Measurements from ENCODE around the gene KIF2B.

DNA sequence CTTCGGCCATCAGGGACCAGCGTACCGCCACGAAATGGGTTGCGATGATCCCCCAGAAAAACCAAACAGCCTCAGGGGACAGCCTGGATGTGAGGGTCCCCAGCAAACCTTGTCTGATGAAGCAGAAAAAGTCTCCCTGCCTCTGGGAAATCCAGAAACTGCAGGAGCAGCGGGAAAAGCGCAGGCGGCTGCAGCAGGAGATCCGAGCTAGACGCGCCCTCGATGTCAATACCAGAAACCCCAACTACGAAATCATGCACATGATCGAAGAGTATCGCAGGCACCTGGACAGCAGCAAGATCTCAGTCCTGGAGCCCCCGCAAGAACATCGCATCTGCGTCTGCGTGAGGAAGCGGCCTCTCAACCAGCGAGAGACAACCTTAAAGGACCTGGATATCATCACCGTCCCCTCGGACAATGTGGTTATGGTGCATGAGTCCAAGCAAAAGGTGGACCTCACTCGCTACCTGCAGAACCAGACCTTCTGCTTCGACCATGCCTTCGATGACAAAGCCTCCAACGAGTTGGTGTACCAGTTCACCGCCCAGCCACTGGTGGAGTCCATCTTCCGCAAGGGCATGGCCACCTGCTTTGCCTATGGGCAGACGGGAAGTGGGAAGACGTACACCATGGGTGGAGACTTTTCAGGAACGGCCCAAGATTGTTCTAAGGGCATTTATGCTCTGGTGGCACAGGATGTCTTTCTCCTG lies 769 bp downstream of the KIF2B start:
- TF ChIP-seq CTCF (conservative IDR thresholded peaks at IDR 0.05; ENCODE audit: low read depth in 2 of 2): no peak
- no peak for TF ChIP-seq CREB1 (CRISPR knock-in tag; IDR thresholded peaks at IDR 0.05; ENCODE audit: low read depth)
- TF ChIP-seq POLR2AphosphoS5 (IDR thresholded peaks at IDR 0.05; ENCODE audit: low read depth): no peak
- no peak for TF ChIP-seq EZH2 (IDR thresholded peaks at IDR 0.05; ENCODE audit: low read depth, unreplicated experiment)
- TF ChIP-seq ZNF114 (CRISPR knock-in tag; IDR thresholded peaks at IDR 0.05): no peak
- no peak for TF ChIP-seq JUNB (IDR thresholded peaks at IDR 0.05; ENCODE audit: unreplicated experiment)
- no peak for TF ChIP-seq EZH2phosphoT487 (IDR thresholded peaks at IDR 0.05; ENCODE audit: unreplicated experiment)
- TF ChIP-seq STAT1 (IDR thresholded peaks at IDR 0.05; ENCODE audit: unreplicated experiment): no peak
- TF ChIP-seq, protein P1, sequence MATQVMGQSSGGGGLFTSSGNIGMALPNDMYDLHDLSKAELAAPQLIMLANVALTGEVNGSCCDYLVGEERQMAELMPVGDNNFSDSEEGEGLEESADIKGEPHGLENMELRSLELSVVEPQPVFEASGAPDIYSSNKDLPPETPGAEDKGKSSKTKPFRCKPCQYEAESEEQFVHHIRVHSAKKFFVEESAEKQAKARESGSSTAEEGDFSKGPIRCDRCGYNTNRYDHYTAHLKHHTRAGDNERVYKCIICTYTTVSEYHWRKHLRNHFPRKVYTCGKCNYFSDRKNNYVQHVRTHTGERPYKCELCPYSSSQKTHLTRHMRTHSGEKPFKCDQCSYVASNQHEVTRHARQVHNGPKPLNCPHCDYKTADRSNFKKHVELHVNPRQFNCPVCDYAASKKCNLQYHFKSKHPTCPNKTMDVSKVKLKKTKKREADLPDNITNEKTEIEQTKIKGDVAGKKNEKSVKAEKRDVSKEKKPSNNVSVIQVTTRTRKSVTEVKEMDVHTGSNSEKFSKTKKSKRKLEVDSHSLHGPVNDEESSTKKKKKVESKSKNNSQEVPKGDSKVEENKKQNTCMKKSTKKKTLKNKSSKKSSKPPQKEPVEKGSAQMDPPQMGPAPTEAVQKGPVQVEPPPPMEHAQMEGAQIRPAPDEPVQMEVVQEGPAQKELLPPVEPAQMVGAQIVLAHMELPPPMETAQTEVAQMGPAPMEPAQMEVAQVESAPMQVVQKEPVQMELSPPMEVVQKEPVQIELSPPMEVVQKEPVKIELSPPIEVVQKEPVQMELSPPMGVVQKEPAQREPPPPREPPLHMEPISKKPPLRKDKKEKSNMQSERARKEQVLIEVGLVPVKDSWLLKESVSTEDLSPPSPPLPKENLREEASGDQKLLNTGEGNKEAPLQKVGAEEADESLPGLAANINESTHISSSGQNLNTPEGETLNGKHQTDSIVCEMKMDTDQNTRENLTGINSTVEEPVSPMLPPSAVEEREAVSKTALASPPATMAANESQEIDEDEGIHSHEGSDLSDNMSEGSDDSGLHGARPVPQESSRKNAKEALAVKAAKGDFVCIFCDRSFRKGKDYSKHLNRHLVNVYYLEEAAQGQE (IDR thresholded peaks at IDR 0.05; ENCODE audit: unreplicated experiment): no peak
- TF ChIP-seq ZNF331 (CRISPR knock-in tag; IDR thresholded peaks at IDR 0.05; ENCODE audit: low read depth): no peak

All from GM23338 (cell line).